GM18858 (cell line): ENCODE results near the gene CDKAL1.

Source experiments
- ATAC-seq: cut with Tn5 transposase; IDR thresholded peaks from one replicate; pipeline ENCODE4 v1.9.1; 2021; ENCODE audit not compliant: unreplicated experiment

Gene CDKAL1

GRCh38 chr6:20868397-20869096 is 334.3 kb downstream of the CDKAL1 start:
- no peak for ATAC-seq

GRCh38 chr6:20870021-20870420 is 335.8 kb downstream of the CDKAL1 start:
- no peak for ATAC-seq

GRCh38 chr6:20870493-20870892 is 336.2 kb downstream of the CDKAL1 start:
- no peak for ATAC-seq

- no peak for ATAC-seq
These were observed 339.4 kb downstream of the CDKAL1 start for GRCh38 chr6:20873425-20874190.

- no peak for ATAC-seq
These were observed 341.2 kb downstream of the CDKAL1 start for GRCh38 chr6:20875369-20875963.

GRCh38 chr6:20876036-20876435 is 341.8 kb downstream of the CDKAL1 start:
- ATAC-seq, result no peak

GRCh38 chr6:20876561-20876960 is 342.3 kb downstream of the CDKAL1 start:
- ATAC-seq, result no peak

GRCh38 chr6:20877008-20877937 is 343.0 kb downstream of the CDKAL1 start:
- peak; percentile 95 for ATAC-seq

GRCh38 chr6:20879121-20879520 is 344.9 kb downstream of the CDKAL1 start:
- ATAC-seq, result no peak

- ATAC-seq, result no peak
These were observed 345.3 kb downstream of the CDKAL1 start for GRCh38 chr6:20879526-20879925.

- no peak for ATAC-seq
These were observed 347.1 kb downstream of the CDKAL1 start for GRCh38 chr6:20881365-20881764.

- ATAC-seq, result no peak
These were observed 347.8 kb downstream of the CDKAL1 start for GRCh38 chr6:20882014-20882413.

GRCh38 chr6:20885076-20885475 is 350.8 kb downstream of the CDKAL1 start:
- ATAC-seq, result no peak

- no peak for ATAC-seq
These were observed 356.9 kb downstream of the CDKAL1 start for GRCh38 chr6:20891161-20891560.

GRCh38 chr6:20892365-20892764 is 358.1 kb downstream of the CDKAL1 start:
- ATAC-seq, result no peak

GRCh38 chr6:20893412-20893811 is 359.2 kb downstream of the CDKAL1 start:
- ATAC-seq, result no peak

- peak; percentile 94 for ATAC-seq
These were observed 366.3 kb downstream of the CDKAL1 start for GRCh38 chr6:20900389-20901160.

- no peak for ATAC-seq
These were observed 371.1 kb downstream of the CDKAL1 start for GRCh38 chr6:20905377-20905776.

- ATAC-seq, result no peak
These were observed 372.7 kb downstream of the CDKAL1 start for GRCh38 chr6:20906945-20907344.

GRCh38 chr6:20907486-20908071 is 373.3 kb downstream of the CDKAL1 start:
- ATAC-seq, result no peak
